ENCODE measurements around the gene RNF144A.
"Not testable (repeated sequence)": the region's sequence is repeated elsewhere in the genome, so short reads cannot be mapped to it uniquely, and the experiment has no call there.

RNF144A gene

DNA sequence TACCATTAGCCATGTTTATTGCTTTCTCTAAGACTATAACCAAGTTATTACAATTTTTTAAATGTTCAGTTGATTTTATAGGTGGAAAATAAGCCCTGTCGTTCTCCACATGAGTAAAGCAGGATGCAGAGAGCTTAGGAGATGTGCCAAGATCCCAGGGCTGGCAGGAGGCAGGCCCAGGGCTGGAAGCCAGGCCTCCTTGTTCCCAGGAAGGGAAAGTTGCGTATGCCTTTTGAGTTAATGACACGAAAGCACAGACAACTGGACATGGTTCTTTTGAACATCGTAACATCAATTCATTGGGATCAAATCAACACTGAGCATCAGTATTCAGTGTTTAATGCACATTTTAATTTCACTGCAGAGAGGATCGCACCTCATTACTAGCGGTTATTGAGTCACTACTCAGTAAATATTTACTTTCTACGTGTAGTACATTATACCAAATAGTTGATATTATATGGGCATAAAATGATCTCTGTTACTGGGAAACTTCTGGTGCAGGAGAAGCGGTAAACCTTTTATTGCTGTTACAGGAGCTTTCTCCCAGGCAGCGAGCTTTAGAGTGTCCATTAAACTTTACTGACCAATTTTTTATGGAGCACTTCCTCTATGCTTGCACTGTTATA, 60.0 kb downstream of the RNF144A start:
- DNase-seq = peak; percentile 44

GRCh38 chr2:6977786-6978185, 60.6 kb downstream of the RNF144A start:
- DNase-seq = no peak

- no peak for DNase-seq
These were observed 61.8 kb downstream of the RNF144A start for GRCh38 chr2:6978991-6979390.

DNA sequence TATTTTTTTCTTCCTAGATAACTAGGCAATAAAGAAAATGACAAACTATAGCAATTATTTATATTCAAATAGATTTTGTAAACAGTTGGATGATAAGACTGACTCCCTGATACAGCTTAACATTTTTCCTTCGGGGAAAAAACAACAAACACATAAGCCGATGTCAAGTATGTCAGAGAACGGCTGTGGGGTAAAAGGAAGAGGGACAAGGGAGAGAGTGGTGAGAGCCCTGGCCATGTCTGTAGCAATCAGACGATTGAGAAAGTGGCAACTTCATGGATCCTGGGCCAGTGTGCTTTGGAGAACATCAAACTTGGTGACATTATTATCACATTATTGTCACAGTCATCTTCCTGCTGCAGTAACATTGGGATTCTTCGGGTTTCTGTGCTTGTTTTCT, 65.2 kb downstream of the RNF144A start:
- no peak for DNase-seq

DNA sequence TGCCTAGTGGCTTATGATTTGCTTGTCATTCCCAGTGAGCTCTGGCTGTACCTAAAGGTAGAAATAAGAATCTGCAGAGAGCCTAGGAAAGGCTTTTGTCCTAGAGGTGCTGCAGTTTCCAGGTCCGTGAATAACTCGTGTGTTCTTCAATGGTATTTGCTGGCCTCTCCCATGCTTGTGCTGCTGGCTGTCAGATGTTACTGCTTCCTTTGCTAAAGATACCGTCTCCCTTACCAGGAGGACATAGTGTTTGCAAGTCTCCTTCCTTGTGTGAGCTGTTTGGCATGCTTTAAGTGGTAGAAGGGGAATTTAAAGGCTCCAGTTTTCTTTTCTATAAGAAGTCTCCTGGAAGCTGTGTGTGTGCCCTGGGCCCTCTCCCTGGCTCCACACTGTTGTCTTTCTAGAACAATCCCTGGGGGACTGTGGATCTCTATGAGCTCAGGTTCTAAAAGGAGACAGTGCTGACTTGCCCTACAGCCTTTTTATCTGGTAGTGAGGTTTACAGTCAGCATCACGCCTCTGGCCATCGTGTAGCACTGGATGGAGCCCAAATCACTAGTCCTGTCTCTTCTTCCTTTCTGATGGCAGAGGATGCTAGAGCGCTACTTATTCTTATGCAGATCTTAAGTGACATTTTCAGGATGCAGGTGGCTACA, 65.8 kb downstream of the RNF144A start:
- no peak for DNase-seq

GRCh38 chr2:6986301-6986911, 69.2 kb downstream of the RNF144A start:
- peak; percentile 69 for DNase-seq

- peak; percentile 73 for DNase-seq
These were observed 69.7 kb downstream of the RNF144A start for GRCh38 chr2:6986912-6987361.

GRCh38 chr2:6990871-6991270, 73.7 kb downstream of the RNF144A start:
- no peak for DNase-seq

DNA sequence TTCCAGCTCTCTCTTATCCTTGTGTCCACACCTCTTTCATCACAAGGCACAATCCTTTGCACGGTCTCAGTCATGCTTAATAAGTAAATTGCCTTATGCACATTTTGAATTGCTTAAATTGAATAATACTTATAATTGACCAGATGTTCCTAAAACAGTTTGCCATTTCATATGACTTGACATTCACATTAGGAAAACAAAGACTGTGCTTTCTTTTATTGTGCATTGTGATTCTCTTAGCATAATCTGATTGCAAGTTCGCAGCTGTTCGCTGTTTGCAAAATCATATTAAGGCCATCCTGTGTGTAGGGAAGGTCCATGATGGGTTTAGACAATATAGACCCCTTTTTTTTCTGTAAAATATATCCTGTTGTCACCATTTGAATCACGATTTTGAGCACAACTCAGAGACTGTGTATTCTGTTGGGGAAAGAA, 75.6 kb downstream of the RNF144A start:
- no peak for DNase-seq

GRCh38 chr2:6993229-6993640, 76.0 kb downstream of the RNF144A start:
- DNase-seq = no peak

DNA sequence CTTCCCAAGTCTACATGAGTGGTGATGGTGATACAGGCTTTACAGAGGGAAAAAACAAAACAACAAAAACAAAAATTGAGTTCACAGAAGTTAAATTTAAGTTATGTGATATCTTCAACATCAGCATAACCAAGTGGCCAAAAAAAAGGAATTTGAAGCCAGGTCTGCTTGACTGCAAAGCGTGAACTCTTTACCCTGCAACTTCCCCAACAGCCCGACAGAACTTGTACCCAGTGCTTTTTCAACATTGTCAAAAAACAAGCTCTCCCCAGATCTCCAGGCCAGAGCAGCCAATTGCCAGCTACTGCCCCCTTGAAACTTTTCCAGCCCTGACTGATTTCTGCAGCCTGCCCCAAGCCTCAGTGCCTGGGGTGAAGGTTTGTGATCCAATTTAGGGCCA, 76.7 kb downstream of the RNF144A start:
- DNase-seq = no peak

GRCh38 chr2:6994536-6995128, 77.4 kb downstream of the RNF144A start:
- DNase-seq = no peak

DNA sequence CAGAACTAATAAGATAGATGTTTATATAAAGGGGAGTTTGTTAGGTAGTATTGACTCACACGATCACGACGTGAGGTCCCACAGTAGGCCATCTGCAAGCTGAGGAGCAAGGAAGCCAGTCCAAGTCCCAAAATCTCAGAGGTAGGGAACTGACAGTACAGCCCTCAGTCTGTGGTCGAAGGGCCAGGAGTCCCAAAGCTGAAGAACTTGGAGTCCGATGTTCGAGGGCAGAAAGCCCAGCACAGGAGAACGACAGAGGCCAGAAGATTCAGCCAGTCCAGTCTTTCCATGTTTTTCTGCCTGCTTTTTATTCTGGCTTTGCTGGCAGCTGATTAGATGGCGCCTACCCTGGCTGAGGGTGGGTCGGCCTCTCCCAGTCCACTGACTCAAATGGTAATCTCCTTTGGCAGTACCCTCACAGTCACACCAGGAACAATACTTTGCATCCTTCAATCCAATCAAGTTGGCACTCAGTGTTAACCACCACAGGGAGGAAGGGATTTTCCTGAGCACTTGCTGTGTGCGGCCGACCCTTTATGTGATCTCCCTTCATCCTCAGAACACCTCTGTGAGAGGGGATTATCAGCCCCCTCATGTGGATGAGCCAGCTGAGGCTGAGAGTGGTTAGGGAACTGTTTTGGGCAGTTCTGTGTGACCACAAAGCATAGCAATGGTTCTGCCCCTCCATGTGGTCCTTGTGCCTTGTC, 78.3 kb downstream of the RNF144A start:
- DNase-seq = no peak

DNA sequence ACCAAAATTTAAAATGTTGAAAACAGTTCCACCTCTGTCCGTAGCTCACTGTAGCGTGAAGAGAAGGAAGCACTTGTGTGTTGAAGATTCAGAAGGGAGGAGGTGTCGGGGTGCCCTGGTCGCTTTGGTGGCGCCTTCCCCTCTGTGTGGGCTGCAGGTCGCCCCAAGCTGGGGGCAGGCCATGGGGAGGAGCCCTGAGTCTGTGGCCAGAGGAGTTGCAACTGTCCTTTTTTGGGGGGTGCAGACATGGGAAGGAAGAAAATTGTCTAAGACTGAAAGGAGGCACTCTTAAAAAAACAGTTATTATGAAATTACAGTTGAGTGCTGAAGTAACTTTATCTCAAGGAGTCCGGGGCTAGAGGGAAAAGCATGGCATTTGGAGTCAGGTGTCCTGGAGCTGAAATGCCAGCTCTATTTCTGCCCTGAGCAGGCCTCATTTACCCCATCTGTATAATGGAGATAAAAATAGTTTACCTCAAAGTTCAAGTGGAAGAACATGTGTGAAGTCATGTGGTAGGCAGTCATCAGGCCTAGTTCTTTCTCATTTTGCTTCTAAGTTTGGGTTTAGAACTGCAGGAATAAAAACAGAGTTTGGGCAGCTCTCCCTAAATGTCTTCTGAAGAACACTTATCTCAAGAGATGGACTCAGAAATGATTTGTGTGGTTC, 82.1 kb downstream of the RNF144A start:
- DNase-seq = no peak

DNA sequence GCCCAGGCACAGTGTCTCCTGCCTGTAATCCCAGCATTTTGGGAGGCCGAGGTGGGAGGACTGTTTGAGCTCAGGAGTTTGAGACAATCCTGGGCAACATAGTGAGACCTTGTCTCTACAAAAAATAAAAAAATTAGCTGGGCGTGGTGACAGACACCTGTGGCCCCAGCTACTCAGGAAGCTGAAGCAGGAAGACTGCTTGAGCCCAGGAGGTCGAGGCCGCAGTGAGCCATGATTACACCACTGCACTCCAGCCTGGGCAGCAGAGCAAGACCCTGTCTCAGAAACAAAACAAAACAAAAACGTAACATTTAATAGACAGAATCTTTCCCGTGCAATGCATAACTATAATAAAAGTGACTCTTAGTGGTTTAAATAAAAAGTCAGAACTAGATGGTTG, 84.2 kb downstream of the RNF144A start:
- DNase-seq = not testable (repeated sequence)

GRCh38 chr2:7003895-7004294, 86.7 kb downstream of the RNF144A start:
- no peak for DNase-seq

DNA sequence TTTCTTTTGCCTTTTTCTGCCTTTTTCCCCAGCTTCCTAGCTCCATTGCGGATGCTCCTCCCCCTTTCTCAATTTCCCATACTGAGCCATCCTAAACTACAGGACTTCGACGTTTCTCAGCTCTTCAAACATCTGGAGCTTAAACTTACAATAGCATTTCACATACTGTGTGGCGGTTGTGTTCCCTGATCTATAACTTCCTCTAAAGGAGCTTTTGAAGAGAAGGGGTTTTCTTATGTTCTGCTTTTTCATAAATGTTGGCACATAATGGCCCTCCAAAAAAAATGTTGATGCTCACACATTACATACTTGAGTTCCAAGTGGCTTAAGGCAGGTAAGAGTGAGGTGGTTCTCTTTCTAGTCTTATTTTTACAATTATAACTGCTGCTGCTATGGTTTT, 87.4 kb downstream of the RNF144A start:
- no peak for DNase-seq

GRCh38 chr2:7007488-7007845, 90.3 kb downstream of the RNF144A start:
- DNase-seq = no peak

DNA sequence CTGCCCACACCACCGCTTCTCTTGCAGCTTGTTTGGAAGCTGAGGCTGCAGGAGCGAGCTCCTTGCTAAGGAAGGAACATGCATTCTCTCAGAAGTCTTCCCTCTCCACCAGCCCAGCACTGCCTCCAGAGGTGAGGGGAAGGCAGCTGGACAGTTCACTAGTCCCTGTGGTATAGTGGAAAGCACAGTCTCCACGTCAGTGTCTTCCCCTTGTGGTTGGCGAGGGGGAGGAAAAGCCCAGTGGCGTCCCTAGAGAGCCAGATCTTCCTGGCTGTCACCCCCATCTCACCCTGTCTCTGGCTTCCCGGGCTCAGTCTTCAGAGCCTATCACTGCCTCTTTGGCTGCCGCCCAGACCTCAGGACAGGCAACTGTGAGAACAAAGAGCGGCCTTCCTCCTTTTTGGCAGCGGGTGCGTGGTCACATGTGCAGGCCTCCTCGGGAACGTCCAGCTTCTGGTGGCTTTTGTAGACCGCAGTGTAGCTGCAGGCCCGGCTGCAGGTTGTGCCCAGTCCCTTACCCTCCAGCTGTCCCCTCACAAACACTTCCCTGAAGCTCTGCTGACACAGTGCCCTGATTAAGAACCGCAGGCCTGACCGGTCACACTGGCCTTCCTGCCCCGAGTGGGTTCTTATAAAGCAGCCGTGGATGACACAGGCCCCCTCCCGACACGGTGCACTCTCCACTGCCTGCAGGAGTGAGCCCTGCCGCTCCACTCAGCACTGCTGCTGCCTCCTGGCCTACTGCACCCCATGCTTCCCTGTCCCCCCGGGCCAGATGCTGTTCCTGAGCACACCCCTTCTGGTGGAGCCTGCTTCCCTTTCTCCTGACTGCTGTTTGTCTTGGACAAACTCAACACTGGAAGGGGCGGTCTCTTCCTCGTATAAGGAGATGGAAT, 90.9 kb downstream of the RNF144A start:
- peak; percentile 66 for DNase-seq

DNA sequence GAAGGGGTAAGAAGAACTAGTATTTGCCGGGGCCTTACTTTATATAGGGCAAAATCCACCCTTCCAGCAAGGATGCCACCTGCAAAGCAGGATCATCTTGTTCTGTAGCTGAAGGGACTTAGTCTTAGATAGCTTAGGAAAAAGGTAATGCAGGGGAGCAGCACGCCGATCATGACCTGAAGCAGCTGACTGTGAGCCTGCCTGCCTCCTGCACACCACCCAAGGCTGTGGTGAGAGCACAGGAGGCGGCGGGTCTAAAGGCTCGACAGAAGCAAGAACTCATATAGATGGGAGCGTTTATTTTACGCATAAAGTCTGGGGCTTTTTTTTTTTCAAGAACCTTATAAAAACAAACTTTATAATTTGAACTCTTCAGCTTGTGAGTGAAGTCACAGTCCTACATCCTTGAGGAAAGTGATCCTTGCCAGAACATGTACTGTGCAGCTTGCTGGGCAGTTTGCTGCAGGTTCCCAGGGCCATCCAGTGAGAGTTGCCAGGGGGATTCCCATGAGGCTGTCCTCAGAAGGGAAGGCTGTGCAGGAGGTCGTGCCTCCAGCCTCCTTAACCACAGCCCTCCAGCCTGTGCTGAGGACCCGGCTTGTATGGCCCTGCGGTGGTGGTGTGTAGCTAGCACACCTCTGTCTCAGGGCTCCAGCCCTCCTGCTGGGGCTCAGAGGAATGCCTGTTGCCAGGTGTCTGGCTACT, 92.1 kb downstream of the RNF144A start:
- DNase-seq = no peak
